HT1080 (cell line): ENCODE measurements around the gene PSMC3. TPM values are rescaled to one million over a fixed set of nuclear protein-coding genes. Genes with fewer than 3 reads are reported as not detected.

Source experiments
- DNase-seq: peaks from one replicate; pipeline ENCODE4 v3.0.0-alpha.2; 2015; ENCODE audit warnings: low read depth
- total RNA-seq: library from RNA; depleted of rRNA; stranded (reverse); fragments of >200 nt; shearing (Covaris generic); gene quantifications from 2 replicates; pipeline ENCODE4 v1.2.3, GENCODE V29; 2014

The PSMC3 gene
- total RNA-seq, 1 experiment from 2014 or later, result 245 TPM

- DNase-seq, result no peak
Measured at GRCh38 chr11:47443028-47443700, 16.9 kb upstream of the PSMC3 start.

GRCh38 chr11:47442514-47442913 is 16.3 kb upstream of the PSMC3 start:
- DNase-seq, result no peak

GRCh38 chr11:47441421-47441820 is 15.2 kb upstream of the PSMC3 start:
- no peak for DNase-seq

- DNase-seq, result no peak
Measured at GRCh38 chr11:47440054-47440476, 13.8 kb upstream of the PSMC3 start.

GRCh38 chr11:47438721-47439120 is 12.5 kb upstream of the PSMC3 start:
- no peak for DNase-seq

GRCh38 chr11:47437746-47438418 is 11.6 kb upstream of the PSMC3 start:
- no peak for DNase-seq

- DNase-seq, result no peak
Measured at GRCh38 chr11:47437218-47437745, 11.0 kb upstream of the PSMC3 start.

GRCh38 chr11:47436726-47437125 is 10.5 kb upstream of the PSMC3 start:
- DNase-seq, result no peak

- no peak for DNase-seq
Measured at GRCh38 chr11:47435687-47436086, 9.4 kb upstream of the PSMC3 start.

- DNase-seq, result no peak
Measured at GRCh38 chr11:47434011-47434786, 8.0 kb upstream of the PSMC3 start.

GRCh38 chr11:47433157-47433556 is 6.9 kb upstream of the PSMC3 start:
- no peak for DNase-seq

- no peak for DNase-seq
Measured at GRCh38 chr11:47431356-47432083, 5.3 kb upstream of the PSMC3 start.

GRCh38 chr11:47430524-47430923 is 4.3 kb upstream of the PSMC3 start:
- no peak for DNase-seq

- DNase-seq, result no peak
Measured at GRCh38 chr11:47425611-47426010, 628 bp downstream of the PSMC3 start.

GRCh38 chr11:47418454-47419259 is 7.6 kb downstream of the PSMC3 start:
- no peak for DNase-seq

GRCh38 chr11:47417712-47418111 is 8.5 kb downstream of the PSMC3 start:
- no peak for DNase-seq

GRCh38 chr11:47415949-47416472 is 10.2 kb downstream of the PSMC3 start:
- peak; percentile 95 for DNase-seq

- no peak for DNase-seq
Measured at GRCh38 chr11:47415091-47415854, 11.0 kb downstream of the PSMC3 start.

GRCh38 chr11:47414685-47415070 is 11.6 kb downstream of the PSMC3 start:
- no peak for DNase-seq
